Spleen (tissue), 7 donors: ENCODE measurements around the gene SULT1C2.

Experiments used
- POLR2AphosphoS5 ChIP-seq, 3 donors: sonication (generic); formaldehyde crosslinking; IDR thresholded peaks; one replicate each; pipeline ENCODE4 v1.5.1; 2017; ENCODE audit warnings: antibody characterized with exemption in 3 of 3
- TF ChIP-seq, protein P1 (sequence below), 11 experiments: fragments of 200-600 bp in 7 of 11; fragments of 450-650 bp in 4 of 11; sonication (generic) in 4 of 11; IDR thresholded peaks in 8 of 11; conservative IDR thresholded peaks in 3 of 11; 1 replicate in 7 of 11; 2 replicates in 4 of 11; pipeline versions ENCODE4 v1.4.0 to v1.8.0; 2016 to 2021; ENCODE audit warnings: antibody characterized with exemption in 11 of 11, inconsistent platforms in 4 of 11, mild to moderate bottlenecking in 1 of 11
- donor health status: DM: no; HTN: no; CAD: no; lungs with moderate emphysema.
- donor health status: DM: no; HTN: no; CAD: no.
- donor health status: DM: no; HTN: no; CAD: no.

DNA sequence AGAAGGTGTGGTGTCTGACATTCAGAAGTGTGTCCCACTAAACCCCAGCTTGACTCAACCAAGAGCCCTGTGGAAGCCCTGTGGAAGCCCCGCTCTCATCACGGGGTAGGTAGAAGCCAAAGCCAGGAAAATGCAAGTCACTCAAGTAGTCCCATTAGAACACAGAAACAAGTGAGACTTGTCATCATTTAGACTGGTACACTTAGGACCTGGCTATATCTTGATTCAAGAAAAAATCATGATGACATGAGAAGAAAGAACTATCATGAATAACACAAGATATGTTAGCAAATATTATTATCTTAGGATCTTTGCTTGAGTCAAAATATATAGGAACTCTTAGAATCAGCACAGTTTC lies 60.9 kb downstream of the SULT1C2 start:
- TF ChIP-seq, protein P1, sequence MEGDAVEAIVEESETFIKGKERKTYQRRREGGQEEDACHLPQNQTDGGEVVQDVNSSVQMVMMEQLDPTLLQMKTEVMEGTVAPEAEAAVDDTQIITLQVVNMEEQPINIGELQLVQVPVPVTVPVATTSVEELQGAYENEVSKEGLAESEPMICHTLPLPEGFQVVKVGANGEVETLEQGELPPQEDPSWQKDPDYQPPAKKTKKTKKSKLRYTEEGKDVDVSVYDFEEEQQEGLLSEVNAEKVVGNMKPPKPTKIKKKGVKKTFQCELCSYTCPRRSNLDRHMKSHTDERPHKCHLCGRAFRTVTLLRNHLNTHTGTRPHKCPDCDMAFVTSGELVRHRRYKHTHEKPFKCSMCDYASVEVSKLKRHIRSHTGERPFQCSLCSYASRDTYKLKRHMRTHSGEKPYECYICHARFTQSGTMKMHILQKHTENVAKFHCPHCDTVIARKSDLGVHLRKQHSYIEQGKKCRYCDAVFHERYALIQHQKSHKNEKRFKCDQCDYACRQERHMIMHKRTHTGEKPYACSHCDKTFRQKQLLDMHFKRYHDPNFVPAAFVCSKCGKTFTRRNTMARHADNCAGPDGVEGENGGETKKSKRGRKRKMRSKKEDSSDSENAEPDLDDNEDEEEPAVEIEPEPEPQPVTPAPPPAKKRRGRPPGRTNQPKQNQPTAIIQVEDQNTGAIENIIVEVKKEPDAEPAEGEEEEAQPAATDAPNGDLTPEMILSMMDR (IDR thresholded peaks at IDR 0.05 in 8 of 11, conservative IDR thresholded peaks at IDR 0.05 in 3 of 11) = no peak
- TF ChIP-seq POLR2AphosphoS5 (IDR thresholded peaks at IDR 0.05) = no peak
